Neural progenitor cell (in vitro differentiated cells): ENCODE measurements around the gene RTP5. TPM values are rescaled to one million over a fixed set of nuclear protein-coding genes. Genes with fewer than 3 reads are reported as not detected.
A peak's percentile ranks its signal among the peaks of the same experiment; 100 is the strongest.

Experiments used
- DNase-seq: peaks from one replicate; pipeline ENCODE4 v3.0.0-alpha.2; 2016; ENCODE audit warnings: low spot score
- H2AFZ ChIP-seq: fragments of 200-600 bp; sonication (generic); replicated peaks from 2 replicates; pipeline ENCODE4 v1.6.1; 2016; ENCODE audit warnings: antibody characterized with exemption
- H3F3A ChIP-seq: fragments of 200-600 bp; sonication (generic); 2 replicates; pipeline ENCODE4 v1.6.1; 2016; ENCODE audit warnings: antibody characterized with exemption, low read depth
- H3K27ac ChIP-seq: fragments of 200-600 bp; sonication (generic); 2 replicates; pipeline ENCODE4 v1.5.1; 2016; ENCODE audit warnings: mild to moderate bottlenecking
- H3K27me3 ChIP-seq: fragments of 200-600 bp; sonication (generic); 2 replicates; pipeline ENCODE4 v1.6.1; 2016; ENCODE audit warnings: mild to moderate bottlenecking, moderate library complexity
- H3K36me3 ChIP-seq: fragments of 200-600 bp; sonication (generic); 2 replicates; pipeline ENCODE4 v1.5.1; 2016
- H3K4me1 ChIP-seq: fragments of 200-600 bp; sonication (generic); 2 replicates; pipeline ENCODE4 v1.6.1; 2016; ENCODE audit warnings: mixed run types
- H3K4me2 ChIP-seq: fragments of 200-600 bp; sonication (generic); 2 replicates; pipeline ENCODE4 v1.6.1; 2016
- H3K4me3 ChIP-seq: fragments of 200-600 bp; sonication (generic); 2 replicates; pipeline ENCODE4 v1.5.1; 2016
- H3K79me2 ChIP-seq: fragments of 200-600 bp; sonication (generic); 2 replicates; pipeline ENCODE4 v1.6.1; 2016; ENCODE audit warnings: low read depth
- H3K9ac ChIP-seq: fragments of 200-600 bp; sonication (generic); 2 replicates; pipeline ENCODE4 v1.6.1; 2016
- H3K9me3 ChIP-seq: fragments of 200-600 bp; sonication (generic); 2 replicates; pipeline ENCODE4 v1.5.1; 2016; ENCODE audit warnings: low read depth
- H4K20me1 ChIP-seq: fragments of 200-600 bp; sonication (generic); 2 replicates; pipeline ENCODE4 v1.6.1; 2016; ENCODE audit warnings: low read depth
- H3K27ac Mint-ChIP-seq: 3 replicates; pipeline ENCODE4 v1.8.0; 2021; ENCODE audit warnings: mixed read lengths
- H3K27me3 Mint-ChIP-seq: 2 replicates; pipeline ENCODE4 v1.8.0; 2022; ENCODE audit warnings: low read depth, mild to moderate bottlenecking, inconsistent platforms, moderate library complexity, mixed read lengths; ENCODE audit not compliant: insufficient read depth
- H3K36me3 Mint-ChIP-seq: 3 replicates; pipeline ENCODE4 v1.8.0; 2021; ENCODE audit warnings: mixed read lengths
- H3K4me1 Mint-ChIP-seq: 3 replicates; pipeline ENCODE4 v1.8.0; 2021; ENCODE audit warnings: mixed read lengths
- H3K4me3 Mint-ChIP-seq: 3 replicates; pipeline ENCODE4 v1.8.0; 2021; ENCODE audit warnings: mild to moderate bottlenecking, moderate library complexity, mixed read lengths
- H3K9me3 Mint-ChIP-seq: 3 replicates; pipeline ENCODE4 v1.8.0; 2020; ENCODE audit warnings: mixed read lengths
- CTCF ChIP-seq: fragments of 200-600 bp; sonication (generic); IDR thresholded peaks from 2 replicates; pipeline ENCODE4 v1.5.1; 2017; ENCODE audit warnings: antibody characterized with exemption, mild to moderate bottlenecking
- EZH2 ChIP-seq: fragments of 200-600 bp; sonication (generic); IDR thresholded peaks from 2 replicates; pipeline ENCODE4 v1.6.1; 2017; ENCODE audit warnings: antibody characterized with exemption, mild to moderate bottlenecking, moderate library complexity
- EZH2phosphoT487 ChIP-seq: fragments of 200-600 bp; sonication (generic); IDR thresholded peaks from 2 replicates; pipeline ENCODE4 v1.6.1; 2017; ENCODE audit warnings: antibody characterized with exemption
- total RNA-seq: library from RNA; depleted of rRNA; stranded (reverse); fragments of >200 nt; gene quantifications from 2 replicates; pipeline ENCODE4 v1.2.3, GENCODE V29; 2015; ENCODE audit warnings: low replicate concordance

The RTP5 gene
- total RNA-seq, 1 donor from 2014 or later, result not detected

DNA sequence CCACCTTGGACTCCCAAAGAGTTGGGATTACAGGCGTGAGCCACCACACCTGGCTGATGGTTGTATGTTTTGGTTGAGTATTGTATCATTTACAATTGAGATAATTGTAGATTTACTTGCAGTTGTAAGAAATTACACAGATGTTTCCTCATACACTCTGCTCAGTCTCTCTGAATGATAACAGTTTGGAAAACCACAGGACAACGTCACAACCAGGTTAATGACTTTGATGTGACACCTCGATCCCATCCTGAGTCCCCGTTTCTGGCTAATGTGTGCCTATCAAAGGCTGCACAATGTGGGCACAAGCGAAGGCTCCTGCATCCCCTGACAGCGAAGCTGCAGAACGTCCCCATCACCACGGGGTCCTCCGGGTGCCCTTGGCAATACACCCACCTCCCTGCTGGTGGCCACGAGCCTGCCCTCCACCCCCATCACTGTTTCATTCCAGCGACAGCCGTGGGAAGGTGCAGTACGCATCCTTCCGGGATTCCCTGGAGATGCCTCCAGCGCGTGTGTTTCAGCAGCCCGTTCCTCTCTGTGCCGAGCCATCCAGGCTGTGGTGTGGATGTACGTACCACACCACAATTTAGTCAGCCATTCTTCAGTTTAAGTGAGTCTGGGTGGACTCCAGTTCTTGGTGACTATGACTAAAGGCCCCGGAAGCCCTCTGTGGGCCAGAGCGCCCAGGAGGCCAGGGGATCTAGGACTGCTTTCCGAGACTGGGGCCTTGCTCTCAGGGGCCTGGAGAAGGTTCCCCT lies 6.6 kb upstream of the RTP5 start:
- no peak overlapping the region for H3K27ac Mint-ChIP-seq
- H3K4me2 ChIP-seq, result no peak overlapping the region
- no peak overlapping the region for H3K4me3 Mint-ChIP-seq
- peaks cover 12% of the 10 kb centered on the region for H4K20me1 ChIP-seq
- H3K9ac ChIP-seq, result no peak overlapping the region
- DNase-seq, result no peak
- H3K36me3 Mint-ChIP-seq, result no peaks in the 10 kb centered on the region
- H3K27ac ChIP-seq, result no peak overlapping the region
- H3K27me3 ChIP-seq, result no peaks in the 10 kb centered on the region
- H3K4me1 Mint-ChIP-seq, result peaks cover 24% of the 10 kb centered on the region
- H3K9me3 Mint-ChIP-seq, result peaks cover 7% of the 10 kb centered on the region
- TF ChIP-seq EZH2phosphoT487 (no peak), CTCF (no peak), EZH2 (no peak)
- no peaks in the 10 kb centered on the region for H3K79me2 ChIP-seq
- H3K4me3 ChIP-seq, result no peak overlapping the region
- no peaks in the 10 kb centered on the region for H3K4me1 ChIP-seq
- H3K36me3 ChIP-seq, result no peaks in the 10 kb centered on the region
- no peak overlapping the region for H2AFZ ChIP-seq
- H3K9me3 ChIP-seq, result no peaks in the 10 kb centered on the region
- peaks cover 24% of the 10 kb centered on the region for H3K27me3 Mint-ChIP-seq
- H3F3A ChIP-seq, result peaks cover 29% of the 10 kb centered on the region

DNA sequence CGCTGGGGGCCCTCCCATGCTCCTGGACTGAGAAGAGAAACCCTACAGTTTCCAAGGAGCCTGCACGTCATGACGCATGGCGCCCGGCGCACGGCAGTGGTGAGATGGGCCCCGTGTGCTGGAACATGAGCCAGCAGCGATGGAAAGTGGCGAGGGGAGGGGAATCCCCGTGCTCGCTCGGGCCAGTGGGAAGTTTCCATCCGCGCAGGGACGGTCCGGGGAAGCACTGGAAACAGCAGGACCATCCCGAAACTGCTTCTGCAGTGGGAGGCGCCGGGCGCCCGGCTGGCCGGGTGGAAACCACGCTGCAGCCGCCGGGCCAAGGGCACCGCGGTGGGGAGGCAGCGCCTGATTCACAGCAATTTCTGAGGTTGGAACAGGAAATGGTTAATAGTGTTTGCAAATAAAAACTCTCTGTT lies 6.0 kb upstream of the RTP5 start:
- H3K36me3 Mint-ChIP-seq, result no peaks in the 10 kb centered on the region

DNA sequence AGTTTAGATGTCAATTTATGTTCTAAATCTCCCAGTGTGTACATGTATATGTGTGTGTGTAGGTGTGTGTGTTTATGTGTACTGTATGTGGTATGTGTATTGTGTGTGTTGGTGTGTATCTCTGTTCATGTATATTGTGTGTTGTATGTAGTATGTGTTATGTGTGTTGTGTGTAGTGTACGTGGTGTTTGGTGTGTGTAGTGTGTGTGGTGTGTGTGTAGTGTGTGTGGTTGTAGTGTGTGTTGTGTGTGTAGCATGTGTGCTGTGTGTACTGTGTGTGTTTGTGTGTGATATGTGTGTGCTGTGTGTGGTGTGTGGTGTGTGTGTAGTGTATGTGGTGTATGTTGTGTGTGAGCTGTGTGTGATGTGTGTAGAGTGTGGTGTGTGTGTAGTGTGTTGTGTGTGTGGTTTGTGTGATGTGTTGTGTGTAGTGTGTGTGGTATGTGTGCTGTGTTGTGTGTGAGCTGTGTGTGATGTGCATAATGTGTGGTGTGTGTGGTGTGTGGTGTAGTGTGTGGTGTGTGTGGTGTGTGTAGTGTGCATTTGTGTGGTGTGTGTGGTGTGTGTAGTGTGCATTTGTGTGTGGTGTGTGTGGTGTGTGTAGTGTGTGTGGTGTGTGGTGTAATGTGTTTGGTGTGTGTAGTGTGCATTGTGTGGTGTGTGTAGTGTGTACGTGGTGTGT lies 5.2 kb upstream of the RTP5 start:
- DNase-seq, result no peak
- Mint-ChIP-seq H3K27ac (peak overlapping the region; percentile 65), H3K4me3 (peak overlapping the region; percentile 42), H3K27me3 (peaks cover 24% of the 10 kb centered on the region), H3K9me3 (peaks cover 7% of the 10 kb centered on the region), H3K4me1 (peaks cover 37% of the 10 kb centered on the region), H3K36me3 (no peaks in the 10 kb centered on the region)
- TF ChIP-seq EZH2phosphoT487 (no peak), EZH2 (no peak), CTCF (no peak)
- Histone ChIP-seq H4K20me1 (peaks cover 12% of the 10 kb centered on the region), H3K4me3 (no peak overlapping the region), H3K79me2 (no peaks in the 10 kb centered on the region), H3K36me3 (no peaks in the 10 kb centered on the region), H3K9me3 (no peaks in the 10 kb centered on the region), H3K9ac (no peak overlapping the region), H3F3A (peaks cover 29% of the 10 kb centered on the region), H3K27me3 (no peaks in the 10 kb centered on the region), H3K4me2 (no peak overlapping the region), H2AFZ (no peak overlapping the region), H3K27ac (no peak overlapping the region), H3K4me1 (no peaks in the 10 kb centered on the region)

More for the DNA sequence above, 6.0 kb upstream of the RTP5 start:
- peaks cover 29% of the 10 kb centered on the region for H3F3A ChIP-seq
- H3K4me1 ChIP-seq, result no peaks in the 10 kb centered on the region
- H3K79me2 ChIP-seq, result no peaks in the 10 kb centered on the region
- H4K20me1 ChIP-seq, result peaks cover 12% of the 10 kb centered on the region
- no peaks in the 10 kb centered on the region for H3K9me3 ChIP-seq
- H3K4me3 ChIP-seq, result no peak overlapping the region
- H3K27ac Mint-ChIP-seq, result no peak overlapping the region
- no peak for DNase-seq
- peaks cover 7% of the 10 kb centered on the region for H3K9me3 Mint-ChIP-seq
- no peaks in the 10 kb centered on the region for H3K36me3 ChIP-seq
- H3K27me3 ChIP-seq, result no peaks in the 10 kb centered on the region
- peaks cover 24% of the 10 kb centered on the region for H3K27me3 Mint-ChIP-seq
- no peak overlapping the region for H3K27ac ChIP-seq
- TF ChIP-seq EZH2phosphoT487 (no peak), CTCF (no peak), EZH2 (no peak)
- peaks cover 29% of the 10 kb centered on the region for H3K4me1 Mint-ChIP-seq
- H3K4me2 ChIP-seq, result no peak overlapping the region
- no peak overlapping the region for H2AFZ ChIP-seq
- no peak overlapping the region for H3K9ac ChIP-seq
- no peak overlapping the region for H3K4me3 Mint-ChIP-seq
